D721Med (cell line): ENCODE data around the gene COL25A1.
"Not testable (repeated sequence)": the region's sequence is repeated elsewhere in the genome, so short reads cannot be mapped to it uniquely, and the experiment has no call there.

ENCODE experiments used
- DNase-seq: peaks from one replicate; pipeline ENCODE4 v3.0.0; 2011; ENCODE audit warnings: low spot score; ENCODE audit not compliant: insufficient read length
- FAIRE-seq: peaks from 2 replicates; lab custom pipeline; 2011; peaks lifted over from hg19 to GRCh38; lab: Jason Lieb, UNC
- CTCF ChIP-seq: IDR thresholded peaks from 2 replicates; pipeline ENCODE4 v1.5.1; 2012; ENCODE audit warnings: mild to moderate bottlenecking, control low read depth; ENCODE audit not compliant: insufficient read depth; ENCODE audit errors: missing control alignments

Gene COL25A1

GRCh38 chr4:109121561-109121960 is 180.9 kb downstream of the COL25A1 start:
- no peak for DNase-seq
- FAIRE-seq = no peak
- TF ChIP-seq CTCF = no peak

DNA sequence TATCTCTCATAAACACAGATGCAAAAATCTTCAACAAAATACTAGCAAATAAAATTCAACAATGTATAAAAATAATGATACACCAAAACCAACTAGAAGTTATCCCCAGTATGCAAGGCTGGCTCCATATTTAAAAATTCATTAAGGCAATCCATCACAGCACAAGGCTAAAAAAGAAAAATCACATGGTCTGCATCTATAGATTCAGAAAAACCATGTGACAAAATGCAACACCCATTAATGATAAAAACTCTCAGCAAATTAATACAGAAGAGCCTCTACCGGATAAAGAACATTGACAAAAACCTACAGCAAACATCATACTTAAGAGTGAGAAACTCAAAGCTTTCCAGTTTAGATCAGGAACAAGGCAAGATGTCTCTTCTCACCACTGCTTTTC is 182.6 kb downstream of the COL25A1 start:
- no peak for DNase-seq
- FAIRE-seq = no peak
- TF ChIP-seq CTCF = no peak

DNA sequence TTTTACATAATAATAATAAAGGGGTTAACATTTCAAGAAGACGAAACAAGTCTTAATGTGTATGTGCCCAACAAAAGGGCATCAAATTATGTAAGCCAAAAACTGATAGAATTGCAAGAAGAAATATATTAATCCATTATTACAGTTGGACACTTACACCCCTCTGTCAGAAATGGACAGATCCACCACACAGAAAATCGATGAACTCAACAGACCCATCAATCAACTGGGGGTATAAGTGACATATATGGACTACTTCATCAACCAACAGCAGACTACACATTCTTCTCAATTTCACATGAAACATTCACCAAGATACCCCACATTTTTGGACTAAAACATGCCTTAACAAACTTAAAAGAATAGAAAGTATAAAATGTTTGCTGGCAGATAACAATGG is 183.8 kb downstream of the COL25A1 start:
- no peak for DNase-seq
- no peak for FAIRE-seq
- no peak for TF ChIP-seq CTCF

DNA sequence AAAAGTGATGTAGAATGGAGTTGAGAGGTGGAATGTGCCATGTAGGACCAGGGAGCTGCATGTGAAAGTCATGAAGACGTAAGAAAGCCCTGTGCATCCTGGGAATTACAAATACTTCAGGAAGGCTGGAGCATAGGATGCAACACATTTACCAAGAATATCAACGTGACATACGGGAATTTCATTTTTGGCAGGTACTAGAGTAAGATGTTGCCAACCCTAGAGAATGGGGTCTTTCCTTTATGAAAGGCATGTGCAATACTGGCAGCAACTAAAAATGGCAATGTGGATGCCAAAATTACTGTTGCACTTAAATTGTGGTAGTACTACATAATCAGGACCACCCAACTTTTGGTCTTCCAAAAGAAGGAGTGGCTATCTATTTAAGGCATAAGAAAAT is 188.0 kb downstream of the COL25A1 start:
- FAIRE-seq = no peak
- no peak for TF ChIP-seq CTCF

DNA sequence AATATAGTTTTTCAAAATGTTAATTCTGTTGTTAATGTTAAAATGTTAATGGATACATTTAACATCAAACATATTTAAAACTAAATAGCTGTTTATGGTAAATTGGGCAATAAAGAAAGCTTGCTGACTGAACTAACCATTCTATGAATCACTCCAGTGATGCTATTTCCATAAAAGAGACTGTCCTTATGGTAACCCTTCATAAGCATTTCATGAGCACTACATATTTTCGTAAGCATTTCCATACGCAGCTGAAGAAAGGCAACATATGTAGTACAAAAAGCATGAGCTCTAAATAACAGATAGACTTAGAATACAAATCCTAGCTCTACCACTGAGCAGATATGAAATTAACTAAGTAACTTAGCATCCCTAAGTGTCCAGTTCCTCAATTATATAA is 188.9 kb downstream of the COL25A1 start:
- DNase-seq (no peak), FAIRE-seq (no peak)
- TF ChIP-seq CTCF = no peak

More for the DNA sequence above, 188.0 kb downstream of the COL25A1 start:
- no peak for DNase-seq

GRCh38 chr4:109111031-109111430 is 191.4 kb downstream of the COL25A1 start:
- no peak for DNase-seq
- FAIRE-seq = no peak
- no peak for TF ChIP-seq CTCF

DNA sequence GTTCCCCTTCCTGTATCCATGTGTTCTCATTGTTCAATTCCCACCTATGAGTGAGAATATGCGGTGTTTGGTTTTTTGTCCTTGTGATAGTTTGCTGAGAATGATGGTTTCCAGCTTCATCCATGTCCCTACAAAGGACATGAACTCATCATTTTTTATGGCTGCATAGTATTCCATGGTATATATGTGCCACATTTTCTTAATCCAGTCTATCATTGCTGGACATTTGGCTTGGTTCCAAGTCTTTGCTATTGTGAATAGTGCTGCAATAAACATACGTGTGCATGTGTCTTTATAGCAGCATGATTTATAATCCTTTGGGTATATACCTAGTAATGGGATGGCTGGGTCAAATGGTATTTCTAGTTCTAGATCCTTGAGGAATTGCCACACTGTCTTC is 194.2 kb downstream of the COL25A1 start:
- not testable (repeated sequence) for FAIRE-seq, DNase-seq

DNA sequence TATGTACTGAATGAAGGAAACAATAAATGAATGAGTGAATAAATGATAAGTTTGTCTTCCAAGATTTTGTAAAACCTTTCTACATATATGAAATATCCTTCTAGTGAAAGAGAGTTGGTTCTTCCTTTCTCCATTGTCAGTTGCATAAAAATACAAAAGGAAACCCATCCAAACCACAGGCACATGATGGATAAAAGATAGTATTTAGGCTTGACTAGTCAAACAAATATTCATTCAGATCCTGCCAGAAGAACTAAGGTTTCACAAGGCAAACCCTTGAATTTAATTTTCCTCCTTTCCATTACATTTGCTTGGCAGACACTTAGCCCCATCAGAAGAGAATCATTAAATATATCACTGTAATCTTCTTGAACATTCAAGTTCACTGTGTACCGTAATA is 208.4 kb downstream of the COL25A1 start:
- DNase-seq (no peak), FAIRE-seq (no peak)
- no peak for TF ChIP-seq CTCF
